Cardiac muscle cell (in vitro differentiated cells and primary cell): ENCODE results near the gene CPED1. TPM values are rescaled to one million over a fixed set of nuclear protein-coding genes. Genes with fewer than 3 reads are reported as not detected.

Source experiments
- DNase-seq, 2 donors: peaks; one replicate each; pipeline versions ENCODE4 v3.0.0 to v3.0.0-alpha.2; 2010 to 2017; ENCODE audit warnings: low read depth in 1 of 2, low spot score in 1 of 2
- H3K27ac ChIP-seq: fragments of 200-600 bp; sonication (generic); 2 replicates; pipeline ENCODE4 v1.5.1; 2016
- H3K27me3 ChIP-seq: fragments of 200-600 bp; sonication (generic); 2 replicates; pipeline ENCODE4 v1.6.0; 2016; ENCODE audit warnings: control low read depth
- H3K36me3 ChIP-seq: fragments of 200-600 bp; sonication (generic); 2 replicates; pipeline ENCODE4 v1.5.1; 2016; ENCODE audit warnings: control low read depth
- H3K4me1 ChIP-seq: fragments of 200-600 bp; sonication (generic); 2 replicates; pipeline ENCODE4 v1.8.1; 2017; ENCODE audit warnings: low read depth, mild to moderate bottlenecking, mixed run types
- H3K4me3 ChIP-seq: fragments of 200-600 bp; sonication (generic); 2 replicates; pipeline ENCODE4 v1.5.1; 2016; ENCODE audit warnings: mild to moderate bottlenecking
- H3K9me3 ChIP-seq: fragments of 200-600 bp; sonication (generic); 2 replicates; pipeline ENCODE4 v1.5.1; 2017; ENCODE audit warnings: low read depth, mild to moderate bottlenecking, control low read depth
- CTCF ChIP-seq: IDR thresholded peaks from 2 replicates; pipeline ENCODE4 v1.5.1; 2012; ENCODE audit warnings: low read depth, mild to moderate bottlenecking, low read length
- polyA plus RNA-seq: library from polyadenylated mRNA; unstranded; fragments of >200 nt; fragmentation: Nextera tagmentation; extraction: Ambion mirVana; gene quantifications from 2 replicates; pipeline ENCODE4 v1.2.1, GENCODE V29; 2016
- total RNA-seq: library from RNA; depleted of rRNA; stranded (reverse); fragments of >200 nt; gene quantifications from 2 replicates; pipeline ENCODE4 v1.2.3, GENCODE V29; 2016

Gene CPED1
- total RNA-seq, result 0.95 and 3.2 TPM in 2 replicates
- 0.67 and 1.1 TPM in 2 replicates for polyA plus RNA-seq

- H3K9me3 ChIP-seq, result no peaks in the 10 kb centered on the region
- peak; percentile 72 to 81 for DNase-seq
- H3K36me3 ChIP-seq, result no peaks in the 10 kb centered on the region
- peaks cover 9% of the 10 kb centered on the region for H3K4me1 ChIP-seq
- no peaks in the 10 kb centered on the region for H3K27me3 ChIP-seq
- peak within 1 kb of the TSS; percentile 0 for H3K27ac ChIP-seq
- H3K4me3 ChIP-seq, result peak within 1 kb of the TSS; percentile 21
- no peak for TF ChIP-seq CTCF
These were observed at the start of gene CPED1 for GRCh38 chr7:120988591-120989256. CPED1 (plus strand) TSS chr7:120988711; CDS start chr7:120989622, 911 bp downstream.

- Histone ChIP-seq H3K9me3 (no peaks in the 10 kb centered on the region), H3K36me3 (no peaks in the 10 kb centered on the region), H3K27ac (no peak overlapping the region), H3K4me3 (no peak overlapping the region), H3K27me3 (no peaks in the 10 kb centered on the region), H3K4me1 (no peaks in the 10 kb centered on the region)
- DNase-seq, result no peak
- no peak for TF ChIP-seq CTCF
These were observed 49.2 kb upstream of the CPED1 start for GRCh38 chr7:120939345-120939744.

GRCh38 chr7:120941064-120941463 is 47.4 kb upstream of the CPED1 start:
- Histone ChIP-seq H3K36me3 (no peaks in the 10 kb centered on the region), H3K4me1 (no peaks in the 10 kb centered on the region), H3K4me3 (no peak overlapping the region), H3K27ac (no peak overlapping the region), H3K9me3 (no peaks in the 10 kb centered on the region), H3K27me3 (no peaks in the 10 kb centered on the region)
- peak in 1 of 2 donors; percentile 14 for DNase-seq
- TF ChIP-seq CTCF, result peak; percentile 24

GRCh38 chr7:120941856-120942255 is 46.7 kb upstream of the CPED1 start:
- DNase-seq, result peak in 1 of 2 donors; percentile 13
- no peaks in the 10 kb centered on the region for H3K4me1 ChIP-seq

GRCh38 chr7:120942861-120943260 is 45.6 kb upstream of the CPED1 start:
- TF ChIP-seq CTCF, result no peak
- Histone ChIP-seq H3K9me3 (no peaks in the 10 kb centered on the region), H3K4me1 (no peaks in the 10 kb centered on the region), H3K27me3 (no peaks in the 10 kb centered on the region), H3K36me3 (no peaks in the 10 kb centered on the region), H3K27ac (no peak overlapping the region), H3K4me3 (no peak overlapping the region)
- DNase-seq, result no peak

More at GRCh38 chr7:120941856-120942255, 46.7 kb upstream of the CPED1 start:
- H3K36me3 ChIP-seq, result no peaks in the 10 kb centered on the region
- no peaks in the 10 kb centered on the region for H3K9me3 ChIP-seq
- no peak for TF ChIP-seq CTCF
- H3K27me3 ChIP-seq, result no peaks in the 10 kb centered on the region
- no peak overlapping the region for H3K4me3 ChIP-seq
- H3K27ac ChIP-seq, result no peak overlapping the region
